Measurements from ENCODE around the gene OSR1. TPM values are rescaled to one million over a fixed set of nuclear protein-coding genes. Genes with fewer than 3 reads are reported as not detected.

The OSR1 gene
- total and polyA plus RNA-seq, 10 of the 15 experiments (the other 5 are each of a cell fraction or from before 2014, with no cell fraction given), result not detected

- Histone ChIP-seq H3K79me2 (ENCODE audit: control insufficient read depth, insufficient read depth, low read length) (no peaks in the 10 kb centered on the region), H3K9me3 (replicated peaks; ENCODE audit: control insufficient read depth, insufficient read depth, low read length) (no peaks in the 10 kb centered on the region), H4K20me1 (ENCODE audit: control insufficient read depth, insufficient read depth) (no peaks in the 10 kb centered on the region), H3K4me2 (ENCODE audit: control insufficient read depth, insufficient read depth) (no peak overlapping the region), H3K4me3 (no peak overlapping the region), H3K27ac (ENCODE audit: control insufficient read depth, insufficient read depth) (no peak overlapping the region), H3K27me3 (replicated peaks in 1 of 2; ENCODE audit: control insufficient read depth in 2 of 2, insufficient read depth in 2 of 2, low read length in 1 of 2) (peaks cover 28 to 39% of the 10 kb centered on the region in 2 experiments), H2AFZ (ENCODE audit: control insufficient read depth, low read depth, low read length) (no peak overlapping the region), H3K36me3 (ENCODE audit: control insufficient read depth in 2 of 2, insufficient read depth in 2 of 2, low read length in 1 of 2) (no peaks in the 10 kb centered on the region), H3K9ac (ENCODE audit: control insufficient read depth, insufficient read depth, low read length) (no peak overlapping the region), H3K4me1 (ENCODE audit: control insufficient read depth, insufficient read depth, low read length) (no peaks in the 10 kb centered on the region)
- in situ Hi-C loops (cut with MboI) (no loop called here), intact Hi-C loops (cut with micrococcal nuclease; ENCODE audit: unreplicated experiment) (no loop called here)
- ChIA-PET SMC1A (ENCODE audit: uncharacterized antibody, unreplicated experiment) (no interaction called here), CTCF (no interaction called here), RAD21 (ENCODE audit: unreplicated experiment) (no interaction called here), POLR2A (no interaction called here)
- FAIRE-seq (no peak), DNase-seq (ENCODE audit: low read depth, low spot score) (no peak), ATAC-seq (no peak)
- 0% methylated on average over 3 of the region's 3 CpGs for WGBS (ENCODE audit: insufficient coverage, insufficient replicate concordance, low lambda C conversion rate, missing lambda C conversion rate)
- BruUV-seq (replicated peaks), result no TSS peak
- TF ChIP-seq RUNX3 (IDR thresholded peaks at IDR 0.05; ENCODE audit: low read length) (no peak), BACH1 (IDR thresholded peaks at IDR 0.05; ENCODE audit: borderline replicate concordance) (no peak), NFXL1 (IDR thresholded peaks at IDR 0.05; ENCODE audit: borderline replicate concordance) (no peak), PKNOX1 (IDR thresholded peaks at IDR 0.05) (no peak), EP300 (IDR thresholded peaks at IDR 0.05; ENCODE audit: borderline replicate concordance in 1 of 2, control insufficient read depth in 1 of 2, low read depth in 2 of 2, low read length in 2 of 2) (no peak), ZBTB11 (CRISPR knock-in tag; IDR thresholded peaks at IDR 0.05) (no peak), EED (IDR thresholded peaks at IDR 0.05; ENCODE audit: low read depth) (no peak), LARP7 (IDR thresholded peaks at IDR 0.05) (no peak), EZH2 (IDR thresholded peaks at IDR 0.05; ENCODE audit: borderline replicate concordance, control insufficient read depth, low read depth, low read length) (no peak), ZNF687 (IDR thresholded peaks at IDR 0.05) (no peak), ZBTB4 (CRISPR knock-in tag; IDR thresholded peaks at IDR 0.05) (no peak), IKZF1 (conservative IDR thresholded peaks at IDR 0.05) (no peak), ESRRA (IDR thresholded peaks at IDR 0.05; ENCODE audit: low read length) (no peak), YY1 (IDR thresholded peaks at IDR 0.05; ENCODE audit: low read depth, low read length) (no peak)
Observed at GRCh38 chr2:19355014-19355405, 3.4 kb downstream of the OSR1 start.
